Common myeloid progenitor, CD34-positive (primary cell): ENCODE results near the gene SPTBN1.

Experiments
- CTCF ChIA-PET: fragments of 350-600 bp; sonication (Branson Sonifier 250); formaldehyde crosslinking; loops from one replicate; lab custom pipeline; 2021; ENCODE audit warnings: antibody characterized with exemption; lab: Charles Lee
- POLR2A ChIA-PET: fragments of 350-600 bp; sonication (Branson Sonifier 250); formaldehyde crosslinking; loops from one replicate; lab custom pipeline; 2021; ENCODE audit warnings: antibody characterized with exemption; lab: Charles Lee
- DNase-seq, 3 donors: peaks; one replicate each; pipeline versions ENCODE4 v3.0.0 to v3.0.0-alpha.2; 2013
- H3K27ac ChIP-seq, 2 experiments: 1 replicate in 1 of 2; 2 replicates in 1 of 2; pipeline ENCODE4 v1.7.0; 2013; ENCODE audit warnings: inconsistent platforms in 2 of 2, low read length in 2 of 2, mild to moderate bottlenecking in 2 of 2, low read depth in 1 of 2, moderate library complexity in 1 of 2; ENCODE audit not compliant: severe bottlenecking in 2 of 2, insufficient read depth in 1 of 2, poor library complexity in 1 of 2
- H3K27me3 ChIP-seq, 5 experiments: replicated peaks in 2 of 5; 1 replicate in 3 of 5; 2 replicates in 2 of 5; pipeline versions ENCODE4 v1.6.1 to v1.7.0; 2013; ENCODE audit warnings: low read length in 4 of 5, mild to moderate bottlenecking in 2 of 5, moderate library complexity in 2 of 5, inconsistent platforms in 1 of 5; ENCODE audit not compliant: insufficient read depth in 5 of 5, control insufficient read depth in 4 of 5
- H3K36me3 ChIP-seq, 4 experiments: 1 replicate in 2 of 4; 2 replicates in 2 of 4; pipeline versions ENCODE4 v1.6.1 to v1.7.0; 2013; ENCODE audit warnings: low read length in 3 of 4, control low read depth in 1 of 4, mild to moderate bottlenecking in 1 of 4; ENCODE audit not compliant: control insufficient read depth in 4 of 4, insufficient read depth in 4 of 4
- H3K4me1 ChIP-seq, 4 experiments: 1 replicate in 3 of 4; 2 replicates in 1 of 4; pipeline versions ENCODE4 v1.6.1 to v1.7.1; 2013; ENCODE audit warnings: low read length in 3 of 4, mild to moderate bottlenecking in 3 of 4, control low read depth in 1 of 4, inconsistent platforms in 1 of 4, moderate library complexity in 1 of 4; ENCODE audit not compliant: control insufficient read depth in 4 of 4, insufficient read depth in 4 of 4; ENCODE audit errors: control extremely low read depth in 1 of 4
- H3K4me3 ChIP-seq, 7 experiments: 1 replicate in 4 of 7; 2 replicates in 3 of 7; pipeline versions ENCODE4 v1.5.1 to v1.7.0; 2013; ENCODE audit warnings: mild to moderate bottlenecking in 7 of 7, low read length in 6 of 7, moderate library complexity in 6 of 7, inconsistent platforms in 2 of 7, low read depth in 2 of 7, control low read depth in 1 of 7; ENCODE audit not compliant: insufficient read depth in 4 of 7, control insufficient read depth in 1 of 7; ENCODE audit errors: extremely low read depth in 1 of 7
- H3K9me3 ChIP-seq, 5 experiments: 1 replicate in 4 of 5; 2 replicates in 1 of 5; pipeline versions ENCODE4 v1.6.1 to v1.7.1; 2013; ENCODE audit warnings: low read length in 4 of 5, mild to moderate bottlenecking in 2 of 5, inconsistent platforms in 1 of 5, low read depth in 1 of 5, moderate library complexity in 1 of 5; ENCODE audit not compliant: control insufficient read depth in 4 of 5, insufficient read depth in 2 of 5; ENCODE audit errors: control extremely low read depth in 1 of 5
- WGBS: methylation state at CpG from one replicate; pipeline ENCODE4 v1.1.5; 2013; ENCODE audit not compliant: insufficient coverage; 5-methylcytosine and 5-hydroxymethylcytosine counted together

Gene SPTBN1

GRCh38 chr2:54550547-54550946, 94.4 kb downstream of the SPTBN1 start:
- H3K4me1 ChIP-seq = peaks cover 0 to 25% (median 7%) of the 10 kb centered on the region in 4 experiments
- H3K36me3 ChIP-seq = peaks cover 0 to 2% (median 0%) of the 10 kb centered on the region in 4 experiments
- H3K27ac ChIP-seq = no peak overlapping the region
- DNase-seq = no peak
- ChIA-PET CTCF (interaction anchor here (1.2 to 1.5 kb wide), 2 partner anchors 46 to 76 kb away, joined by 4 to 6 read pairs; no protein-coding TSS in a partner anchor), POLR2A (no interaction called here)
- H3K9me3 ChIP-seq = no peaks in the 10 kb centered on the region
- H3K27me3 ChIP-seq = no peaks in the 10 kb centered on the region
- no peak overlapping the region for H3K4me3 ChIP-seq
- no CpG with 5 or more reads among the region's 3 CpGs for WGBS

DNA sequence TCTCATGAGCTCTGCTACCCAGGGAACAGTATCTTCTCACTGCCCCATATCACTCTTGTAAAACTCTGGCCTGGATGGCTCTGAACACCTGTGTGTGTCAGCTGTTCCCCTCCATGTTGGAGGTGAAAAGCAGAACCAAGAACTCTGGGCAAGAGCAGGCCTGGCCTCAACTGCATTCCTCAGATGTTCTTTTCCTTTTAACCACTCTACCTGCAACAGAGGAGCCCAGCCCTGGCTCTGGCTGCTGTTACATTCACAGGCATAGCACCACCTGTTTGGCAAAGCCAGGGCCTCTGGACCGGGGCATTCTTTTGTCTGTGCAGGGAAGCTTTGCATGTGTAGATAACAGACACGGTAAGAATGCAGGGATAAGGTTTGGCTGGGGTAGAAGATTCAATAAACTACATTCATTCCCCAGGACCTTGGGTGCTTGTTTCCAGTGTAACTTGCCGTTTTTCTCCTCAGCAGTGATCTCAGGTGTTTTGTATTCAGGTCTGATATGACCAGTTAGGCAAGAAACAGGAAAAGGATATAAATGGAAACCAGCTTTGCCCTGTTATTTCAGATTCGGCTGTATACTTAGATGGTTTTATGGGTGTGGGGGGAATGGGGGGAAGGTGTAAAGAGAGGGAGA, 95.1 kb downstream of the SPTBN1 start:
- peaks cover 0 to 2% (median 0%) of the 10 kb centered on the region in 4 experiments for H3K36me3 ChIP-seq
- H3K9me3 ChIP-seq = no peaks in the 10 kb centered on the region
- H3K27me3 ChIP-seq = no peaks in the 10 kb centered on the region
- peaks cover 0 to 27% (median 7%) of the 10 kb centered on the region in 4 experiments for H3K4me1 ChIP-seq
- DNase-seq = no peak
- POLR2A ChIA-PET = no interaction called here
- WGBS = 0% methylated on average over 1 of the region's 4 CpGs
- no peak overlapping the region for H3K4me3 ChIP-seq
- H3K27ac ChIP-seq = no peak overlapping the region
- CTCF ChIA-PET = interaction anchor here (1.2 to 1.5 kb wide), 2 partner anchors 45 to 75 kb away, joined by 4 to 6 read pairs; no protein-coding TSS in a partner anchor

DNA sequence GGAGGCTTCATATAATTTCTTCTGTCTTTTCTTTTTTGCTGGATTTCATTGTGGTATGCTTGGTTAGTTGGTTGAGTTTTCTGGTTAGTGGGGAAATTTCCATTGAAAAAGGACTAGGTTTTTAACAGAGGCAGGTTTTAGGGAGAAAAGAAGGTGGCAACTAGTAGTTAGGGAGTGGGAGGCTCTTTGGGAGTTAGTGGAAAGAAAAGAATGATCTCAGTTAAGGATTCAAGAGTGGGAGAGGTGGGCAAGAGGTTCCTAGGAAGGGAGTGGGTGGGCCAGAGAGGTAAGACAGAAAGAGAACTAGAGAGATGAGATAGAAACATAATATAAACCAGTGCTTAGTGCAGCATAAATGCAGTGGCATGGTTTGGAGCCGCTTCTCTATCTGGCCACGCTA, 96.9 kb downstream of the SPTBN1 start:
- H3K27me3 ChIP-seq = no peaks in the 10 kb centered on the region
- H3K9me3 ChIP-seq = no peaks in the 10 kb centered on the region
- no peak overlapping the region for H3K4me3 ChIP-seq
- WGBS = 92% methylated on average over 2 of the region's 2 CpGs
- H3K36me3 ChIP-seq = peaks cover 0 to 2% (median 0%) of the 10 kb centered on the region in 4 experiments
- CTCF ChIA-PET = interaction anchor here (1.0 to 2.2 kb wide), 2 partner anchors 14 to 16 kb away, joined by 3 to 6 read pairs; no protein-coding TSS in a partner anchor
- DNase-seq = no peak
- POLR2A ChIA-PET = no interaction called here
- no peak overlapping the region for H3K27ac ChIP-seq
- peaks cover 2 to 34% (median 14%) of the 10 kb centered on the region in 4 experiments for H3K4me1 ChIP-seq

DNA sequence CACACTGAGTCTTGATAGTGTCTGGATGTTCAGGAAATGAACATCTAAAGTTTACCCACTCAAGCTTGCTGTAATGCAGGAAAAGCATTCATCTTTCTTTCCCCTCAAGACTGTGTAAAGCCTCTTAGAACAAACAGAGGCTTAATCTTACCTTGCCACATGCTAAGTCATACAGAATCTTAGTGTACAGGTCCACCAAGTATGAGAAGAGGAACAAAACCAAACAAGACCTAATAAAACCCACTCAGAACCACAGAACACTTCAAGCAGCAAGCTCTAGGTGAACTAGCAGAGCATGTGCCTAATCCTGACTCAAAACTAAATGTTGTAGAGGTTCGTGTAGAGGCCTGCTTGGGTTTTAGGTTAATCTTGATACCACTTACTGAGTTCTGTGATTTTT, 97.6 kb downstream of the SPTBN1 start:
- no peak overlapping the region for H3K27ac ChIP-seq
- POLR2A ChIA-PET = no interaction called here

GRCh38 chr2:54555318-54555837, 99.3 kb downstream of the SPTBN1 start:
- ChIA-PET POLR2A (interaction anchor here (0.6 kb wide), 1 partner anchor 125 kb away, joined by 4 read pairs; no protein-coding TSS in a partner anchor), CTCF (interaction anchor here (0.9 kb wide), 1 partner anchor 25 kb away, joined by 3 read pairs; no protein-coding TSS in a partner anchor)
- no peaks in the 10 kb centered on the region for H3K27me3 ChIP-seq
- no peak overlapping the region for H3K4me3 ChIP-seq
- H3K27ac ChIP-seq = no peak overlapping the region
- peaks cover 2 to 35% (median 22%) of the 10 kb centered on the region in 4 experiments for H3K4me1 ChIP-seq
- no peaks in the 10 kb centered on the region for H3K9me3 ChIP-seq
- H3K36me3 ChIP-seq = no peaks in the 10 kb centered on the region
- DNase-seq = no peak
- WGBS = 91% methylated on average over 3 of the region's 3 CpGs

More for the DNA sequence above, 97.6 kb downstream of the SPTBN1 start:
- H3K9me3 ChIP-seq = no peaks in the 10 kb centered on the region
- WGBS = no CpG with 5 or more reads among the region's 1 CpG
- peak in 2 of 3 donors; percentile 54 to 69 for DNase-seq
- H3K4me3 ChIP-seq = no peak overlapping the region
- H3K27me3 ChIP-seq = no peaks in the 10 kb centered on the region
- CTCF ChIA-PET = interaction anchor here (0.9 to 2.2 kb wide), 8 partner anchors 8 to 103 kb away, joined by 3 to 6 read pairs (median 3); no protein-coding TSS in a partner anchor
- H3K4me1 ChIP-seq = peaks cover 2 to 36% (median 19%) of the 10 kb centered on the region in 4 experiments
- H3K36me3 ChIP-seq = no peaks in the 10 kb centered on the region

- WGBS = no CpG with 5 or more reads among the region's 2 CpGs
- ChIA-PET CTCF (interaction anchor here (1.1 to 4.9 kb wide), 5 partner anchors 16 to 47 kb away, joined by 3 to 33 read pairs (median 4); no protein-coding TSS in a partner anchor), POLR2A (no interaction called here)
- Histone ChIP-seq H3K36me3 (no peaks in the 10 kb centered on the region), H3K4me1 (peaks cover 13 to 37% (median 26%) of the 10 kb centered on the region in 4 experiments), H3K27me3 (no peaks in the 10 kb centered on the region), H3K9me3 (no peaks in the 10 kb centered on the region), H3K27ac (peak overlapping the region in 1 of 2 experiments; percentile 14), H3K4me3 (peak overlapping the region in 2 of 7 experiments; percentile 82 to 94)
- DNase-seq = no peak
Observed at GRCh38 chr2:54556621-54557121, 100.5 kb downstream of the SPTBN1 start.
